Parathyroid adenoma (tissue), 2 donors: ENCODE results near the gene RHOJ.
A peak's percentile ranks its signal among the peaks of the same experiment; 100 is the strongest.
"Not testable (repeated sequence)": the region's sequence is repeated elsewhere in the genome, so short reads cannot be mapped to it uniquely, and the experiment has no call there.

ENCODE experiments used
- H2AFZ ChIP-seq: fragments of 300-600 bp; sonication (generic); one replicate; pipeline ENCODE4 v1.7.0; 2017; ENCODE audit warnings: antibody characterized with exemption, mild to moderate bottlenecking
- H3K27ac ChIP-seq: fragments of 300-600 bp; sonication (generic); one replicate; pipeline ENCODE4 v1.7.0; 2017
- H3K27me3 ChIP-seq: fragments of 300-600 bp; sonication (generic); one replicate; pipeline ENCODE4 v1.7.0; 2017; ENCODE audit warnings: low read length; ENCODE audit not compliant: control insufficient read depth, insufficient read depth
- H3K36me3 ChIP-seq: fragments of 300-600 bp; sonication (generic); one replicate; pipeline ENCODE4 v1.7.0; 2017; ENCODE audit warnings: low read length; ENCODE audit not compliant: control insufficient read depth, insufficient read depth
- H3K4me1 ChIP-seq: fragments of 300-600 bp; sonication (generic); one replicate; pipeline ENCODE4 v1.7.0; 2017; ENCODE audit warnings: control low read depth
- H3K4me2 ChIP-seq: fragments of 300-600 bp; sonication (generic); one replicate; pipeline ENCODE4 v1.7.0; 2017; ENCODE audit warnings: low read length
- H3K4me3 ChIP-seq: fragments of 300-600 bp; sonication (generic); one replicate; pipeline ENCODE4 v1.7.0; 2017; ENCODE audit warnings: low read depth, low read length
- H3K79me2 ChIP-seq: fragments of 300-600 bp; sonication (generic); one replicate; pipeline ENCODE4 v1.7.0; 2017; ENCODE audit warnings: control low read depth
- H3K9ac ChIP-seq: fragments of 300-600 bp; sonication (generic); one replicate; pipeline ENCODE4 v1.7.0; 2017; ENCODE audit warnings: mild to moderate bottlenecking
- H3K9me3 ChIP-seq: fragments of 300-600 bp; sonication (generic); one replicate; pipeline ENCODE4 v1.7.0; 2017; ENCODE audit warnings: low read length; ENCODE audit not compliant: control insufficient read depth
- TF ChIP-seq, protein P1 (sequence below): fragments of 300-600 bp; sonication (generic); IDR thresholded peaks from one replicate; pipeline ENCODE4 v1.7.0; 2017; ENCODE audit warnings: antibody characterized with exemption, mild to moderate bottlenecking
- donor health status: primary hyperparathyroidism.

RHOJ gene

DNA sequence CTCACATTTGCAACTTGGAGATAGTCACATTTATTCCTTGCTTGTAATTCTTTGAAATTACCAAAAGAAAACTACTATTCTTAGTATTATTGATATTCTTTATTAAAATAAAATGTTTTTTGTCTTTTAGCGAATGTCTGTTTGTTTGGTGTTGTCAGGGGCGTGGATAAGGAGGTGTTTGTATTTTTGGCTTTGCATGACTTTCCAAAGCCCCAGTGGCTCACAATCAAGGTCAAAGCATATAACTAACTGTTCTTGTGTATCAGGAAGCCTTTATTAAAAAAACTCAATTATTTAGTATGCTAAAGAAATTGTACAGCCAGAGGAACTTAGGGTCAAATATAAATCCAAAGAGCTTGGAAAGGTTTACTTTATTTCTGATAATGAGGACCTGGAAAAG lies 96.6 kb downstream of the RHOJ start:
- Histone ChIP-seq H3K27ac (no peak overlapping the region), H3K9ac (no peak overlapping the region), H3K4me2 (no peak overlapping the region), H3K27me3 (no peaks in the 10 kb centered on the region), H3K4me3 (no peak overlapping the region), H2AFZ (no peak overlapping the region), H3K79me2 (no peaks in the 10 kb centered on the region), H3K4me1 (no peaks in the 10 kb centered on the region), H3K9me3 (no peaks in the 10 kb centered on the region), H3K36me3 (no peaks in the 10 kb centered on the region)
- TF ChIP-seq, protein P1, sequence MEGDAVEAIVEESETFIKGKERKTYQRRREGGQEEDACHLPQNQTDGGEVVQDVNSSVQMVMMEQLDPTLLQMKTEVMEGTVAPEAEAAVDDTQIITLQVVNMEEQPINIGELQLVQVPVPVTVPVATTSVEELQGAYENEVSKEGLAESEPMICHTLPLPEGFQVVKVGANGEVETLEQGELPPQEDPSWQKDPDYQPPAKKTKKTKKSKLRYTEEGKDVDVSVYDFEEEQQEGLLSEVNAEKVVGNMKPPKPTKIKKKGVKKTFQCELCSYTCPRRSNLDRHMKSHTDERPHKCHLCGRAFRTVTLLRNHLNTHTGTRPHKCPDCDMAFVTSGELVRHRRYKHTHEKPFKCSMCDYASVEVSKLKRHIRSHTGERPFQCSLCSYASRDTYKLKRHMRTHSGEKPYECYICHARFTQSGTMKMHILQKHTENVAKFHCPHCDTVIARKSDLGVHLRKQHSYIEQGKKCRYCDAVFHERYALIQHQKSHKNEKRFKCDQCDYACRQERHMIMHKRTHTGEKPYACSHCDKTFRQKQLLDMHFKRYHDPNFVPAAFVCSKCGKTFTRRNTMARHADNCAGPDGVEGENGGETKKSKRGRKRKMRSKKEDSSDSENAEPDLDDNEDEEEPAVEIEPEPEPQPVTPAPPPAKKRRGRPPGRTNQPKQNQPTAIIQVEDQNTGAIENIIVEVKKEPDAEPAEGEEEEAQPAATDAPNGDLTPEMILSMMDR: no peak

DNA sequence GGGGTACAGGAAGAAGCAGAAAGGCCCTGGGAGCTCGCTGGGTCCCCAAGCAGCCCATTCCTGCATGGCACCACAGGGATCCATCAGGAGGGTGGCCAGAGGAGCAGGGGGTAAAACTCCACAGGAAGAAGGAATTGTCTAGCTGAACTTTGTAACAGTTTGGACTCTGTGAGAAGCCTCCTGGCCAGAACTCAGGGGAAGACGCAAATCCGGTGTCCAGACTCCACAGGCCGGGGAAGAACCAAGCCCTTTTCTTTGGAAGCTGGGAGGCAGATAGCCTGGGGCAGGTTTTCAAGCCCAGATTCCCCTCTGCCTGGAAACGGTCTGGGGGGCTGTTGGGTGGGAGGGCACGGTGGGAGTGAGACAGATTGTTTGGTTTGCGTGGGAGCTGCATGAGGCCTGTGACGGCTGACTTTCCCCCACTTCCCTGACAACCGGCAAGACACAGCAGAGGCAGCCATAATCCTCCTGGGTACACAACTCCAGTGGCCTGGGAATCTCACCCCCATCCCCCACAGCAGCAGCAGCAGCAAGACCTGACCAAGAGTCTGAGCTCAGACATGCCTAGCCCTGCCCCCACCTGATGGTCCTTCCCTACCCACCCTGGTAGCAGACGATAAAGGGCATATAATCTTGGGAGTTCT lies 97.8 kb downstream of the RHOJ start:
- no peak overlapping the region for H3K4me3 ChIP-seq
- H2AFZ ChIP-seq: no peak overlapping the region
- TF ChIP-seq, protein P1: no peak
- H3K9ac ChIP-seq: no peak overlapping the region
- H3K4me1 ChIP-seq: no peaks in the 10 kb centered on the region
- no peak overlapping the region for H3K27ac ChIP-seq
- H3K27me3 ChIP-seq: no peaks in the 10 kb centered on the region
- no peaks in the 10 kb centered on the region for H3K79me2 ChIP-seq
- H3K9me3 ChIP-seq: no peaks in the 10 kb centered on the region
- H3K36me3 ChIP-seq: no peaks in the 10 kb centered on the region
- no peak overlapping the region for H3K4me2 ChIP-seq

DNA sequence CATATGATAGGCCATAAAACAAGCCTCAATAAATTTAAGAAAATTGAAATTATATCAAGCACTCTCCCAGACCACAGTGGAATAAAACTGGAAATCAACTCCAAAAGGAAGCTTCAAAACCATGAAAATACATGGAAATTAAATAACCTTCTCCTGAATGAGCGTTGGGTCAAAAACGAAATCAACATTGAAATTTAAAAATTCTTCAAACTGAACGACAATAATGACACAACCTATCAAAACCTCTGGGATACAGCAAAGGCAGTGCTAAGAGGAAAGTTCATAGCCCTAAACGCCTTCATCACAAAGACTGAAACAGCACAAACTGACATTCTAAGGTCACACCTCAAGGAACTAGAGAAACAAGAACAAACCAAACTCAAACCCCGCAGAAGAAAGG lies 100.2 kb downstream of the RHOJ start:
- not testable (repeated sequence) for H3K9me3 ChIP-seq, H3K27ac ChIP-seq, H3K9ac ChIP-seq, H3K36me3 ChIP-seq, H2AFZ ChIP-seq, H3K4me1 ChIP-seq, H3K27me3 ChIP-seq, H3K4me3 ChIP-seq, H3K4me2 ChIP-seq, H3K79me2 ChIP-seq

DNA sequence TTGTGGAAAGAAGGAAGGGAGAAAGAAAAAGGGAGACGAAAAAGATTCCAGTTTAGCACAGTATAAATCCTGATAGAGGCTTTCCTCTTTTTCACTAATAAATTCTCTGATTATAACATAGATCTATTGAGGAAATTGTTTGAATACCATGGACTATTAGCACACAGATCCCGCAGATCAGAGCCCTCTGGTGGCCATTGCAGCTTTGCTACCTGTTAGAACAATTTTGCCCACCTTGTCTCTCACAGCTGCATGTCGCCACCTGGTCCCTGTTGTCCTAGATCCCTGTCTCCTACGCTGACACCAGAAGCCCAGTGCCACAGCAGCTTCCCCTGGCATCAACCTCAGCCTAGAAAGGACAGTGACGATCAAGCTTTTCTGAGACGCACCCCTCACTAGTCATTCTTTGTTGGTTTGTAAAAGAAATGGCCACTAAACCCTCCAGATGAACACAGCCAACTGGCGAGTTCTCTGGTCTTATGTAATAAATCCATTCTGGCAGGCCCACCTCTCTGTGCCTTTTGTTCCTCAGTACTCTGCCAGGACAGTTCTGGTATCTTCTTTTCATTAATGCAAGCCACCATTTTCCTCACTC lies 104.6 kb downstream of the RHOJ start:
- no peak overlapping the region for H3K27ac ChIP-seq
- no peaks in the 10 kb centered on the region for H3K36me3 ChIP-seq
- H3K79me2 ChIP-seq: no peaks in the 10 kb centered on the region
- no peaks in the 10 kb centered on the region for H3K27me3 ChIP-seq
- no peak overlapping the region for H3K4me3 ChIP-seq
- no peak overlapping the region for H3K9ac ChIP-seq
- H2AFZ ChIP-seq: no peak overlapping the region
- TF ChIP-seq, protein P1: peak; percentile 16
- no peak overlapping the region for H3K4me2 ChIP-seq
- H3K4me1 ChIP-seq: no peaks in the 10 kb centered on the region
- H3K9me3 ChIP-seq: no peaks in the 10 kb centered on the region

DNA sequence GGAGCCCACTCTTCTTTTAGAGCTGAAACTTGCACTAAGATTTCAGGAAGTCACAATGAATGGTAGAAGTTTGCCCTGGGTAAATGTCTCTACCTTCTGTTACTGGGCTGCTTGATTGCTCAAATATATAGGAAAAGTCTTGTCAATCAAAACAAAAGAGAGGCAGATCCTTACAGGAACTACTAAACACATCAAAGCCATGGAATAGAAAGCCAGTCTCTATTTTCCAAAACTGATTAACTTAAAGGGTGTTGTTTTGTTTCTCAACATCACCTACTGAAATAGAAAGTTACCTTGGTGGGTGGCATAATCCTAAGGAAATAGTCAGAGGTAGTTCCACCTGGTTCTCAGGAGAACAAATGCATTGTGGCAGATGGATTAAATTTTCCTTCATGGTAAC lies 114.6 kb downstream of the RHOJ start, which contains the start of gene GPHB5:
GPHB5 (minus strand) TSS at position 101 of the 400 bp plus-strand sequence. CDS start 1,086 bp downstream, outside the sequence.
- Histone ChIP-seq H3K9me3 (no peaks in the 10 kb centered on the region), H3K36me3 (no peaks in the 10 kb centered on the region), H3K4me3 (no peak within 1 kb of the TSS), H3K4me2 (no peak within 1 kb of the TSS), H3K4me1 (no peaks in the 10 kb centered on the region), H2AFZ (no peak within 1 kb of the TSS), H3K79me2 (no peaks in the 10 kb centered on the region), H3K27ac (no peak within 1 kb of the TSS), H3K9ac (no peak within 1 kb of the TSS), H3K27me3 (no peaks in the 10 kb centered on the region)
- TF ChIP-seq, protein P1: no peak
